HCT116 (cell line): ENCODE measurements around the gene NPAP1. TPM values are rescaled to one million over a fixed set of nuclear protein-coding genes. Genes with fewer than 3 reads are reported as not detected.

Source experiments
- ATAC-seq: fragments of 200-7000 bp; cut with Tn5 transposase; 2 replicates; pipeline ENCODE4 v1.9.1; 2020; ENCODE audit warnings: mild to moderate bottlenecking, moderate library complexity
- BruUV-seq: library from RNA; stranded (reverse); fragments of 400-500 nt; replicated peaks from 2 replicates; lab custom pipeline; 2021; lab: Mats Ljungman, UMichigan
- CTCF ChIA-PET: fragments of 300-600 bp; sonication (Branson Sonifier 250); formaldehyde crosslinking; loops from one replicate; lab custom pipeline; 2021; ENCODE audit warnings: antibody characterized with exemption; lab: Charles Lee
- POLR2A ChIA-PET: fragments of 300-600, 350-600 bp; sonication (Branson Sonifier 250); formaldehyde crosslinking; loops from one replicate; lab custom pipeline; 2021; ENCODE audit warnings: antibody characterized with exemption; lab: Charles Lee
- RAD21 ChIA-PET, 2 experiments: fragments of 300-600 bp; sonication (Branson Sonifier 250); formaldehyde crosslinking; loops; one replicate each; lab custom pipeline; 2023; ENCODE audit warnings: low total read pairs in 2 of 2; ENCODE audit not compliant: uncharacterized antibody in 2 of 2, unreplicated experiment in 2 of 2, low non-redundant PET in 1 of 2; lab: Charles Lee
- DNase-seq: peaks from one replicate; pipeline ENCODE4 v3.0.0-alpha.2; 2010; ENCODE audit warnings: low read depth, low spot score
- H2AFZ ChIP-seq: fragments of 200-600 bp; shearing (Covaris generic), sonication (generic); 2 replicates; pipeline ENCODE4 v1.6.1; 2017; ENCODE audit warnings: low read depth, mixed run types, mixed read lengths, antibody characterized with exemption, low read length; ENCODE audit not compliant: poor library complexity, severe bottlenecking
- H3K27ac ChIP-seq: 2 replicates; pipeline ENCODE4 v1.5.1; 2012; ENCODE audit warnings: low read depth, low read length
- H3K27me3 ChIP-seq: fragments of 200-600 bp; sonication (generic); 2 replicates; pipeline ENCODE4 v1.6.1; 2016; ENCODE audit warnings: mixed run types, low read length, mixed read lengths; ENCODE audit not compliant: insufficient read depth
- H3K36me3 ChIP-seq, 2 experiments: fragments of 200-500 bp in 1 of 2; fragments of 200-600 bp in 1 of 2; sonication (Bioruptor generic) in 1 of 2; sonication (generic) in 1 of 2; 2 replicates each; pipeline versions ENCODE4 v1.5.1 to v1.6.1; 2014 to 2016; ENCODE audit warnings: low read length in 2 of 2, inconsistent platforms in 1 of 2, mixed read lengths in 1 of 2, mixed run types in 1 of 2; ENCODE audit not compliant: insufficient read depth in 2 of 2, control insufficient read depth in 1 of 2
- H3K4me1 ChIP-seq, 2 experiments: fragments of 200-600 bp in 1 of 2; sonication (generic) in 1 of 2; 2 replicates each; pipeline versions ENCODE4 v1.5.1 to v1.6.1; 2012 to 2017; ENCODE audit warnings: low read length in 2 of 2, inconsistent platforms in 1 of 2, mild to moderate bottlenecking in 1 of 2, mixed read lengths in 1 of 2, mixed run types in 1 of 2, moderate library complexity in 1 of 2; ENCODE audit not compliant: insufficient read depth in 2 of 2, control insufficient read depth in 1 of 2
- H3K4me2 ChIP-seq: fragments of 200-600 bp; sonication (generic); 2 replicates; pipeline ENCODE4 v1.6.1; 2017; ENCODE audit warnings: mixed run types, low read length, mixed read lengths
- H3K4me3 ChIP-seq, 2 experiments: fragments of 200-600 bp in 1 of 2; sonication (generic) in 1 of 2; replicated peaks in 1 of 2; 2 replicates each; pipeline ENCODE4 v1.5.1; 2011 to 2016; ENCODE audit warnings: low read length in 2 of 2, control low read depth in 1 of 2, low read depth in 1 of 2, mild to moderate bottlenecking in 1 of 2, mixed read lengths in 1 of 2, mixed run types in 1 of 2
- H3K79me2 ChIP-seq: fragments of 200-600 bp; sonication (generic); 2 replicates; pipeline ENCODE4 v1.6.1; 2017; ENCODE audit warnings: mild to moderate bottlenecking, mixed run types, low read length, moderate library complexity, mixed read lengths; ENCODE audit not compliant: insufficient read depth
- H3K9ac ChIP-seq: fragments of 200-600 bp; sonication (generic); 2 replicates; pipeline ENCODE4 v1.6.1; 2016; ENCODE audit warnings: low read length, mixed read lengths
- H3K9me2 ChIP-seq: fragments of 200-600 bp; sonication (generic), shearing (Covaris generic); 2 replicates; pipeline ENCODE4 v1.6.1; 2017; ENCODE audit warnings: mixed run types, mild to moderate bottlenecking, moderate library complexity; ENCODE audit not compliant: insufficient read depth
- H3K9me3 ChIP-seq, 2 experiments: fragments of 200-500 bp in 1 of 2; fragments of 200-600 bp in 1 of 2; sonication (Bioruptor generic) in 1 of 2; sonication (generic) in 1 of 2; 2 replicates each; pipeline ENCODE4 v1.6.1; 2014 to 2017; ENCODE audit warnings: low read length in 2 of 2, mixed read lengths in 2 of 2, inconsistent platforms in 1 of 2, low read depth in 1 of 2, mild to moderate bottlenecking in 1 of 2, mixed run types in 1 of 2, moderate library complexity in 1 of 2; ENCODE audit not compliant: control insufficient read depth in 1 of 2, insufficient read depth in 1 of 2
- H4K20me1 ChIP-seq: fragments of 200-600 bp; sonication (generic), shearing (Covaris generic); 2 replicates; pipeline ENCODE4 v1.6.1; 2017; ENCODE audit warnings: mixed run types, mild to moderate bottlenecking, moderate library complexity; ENCODE audit not compliant: insufficient read depth
- ATF3 ChIP-seq: IDR thresholded peaks from 2 replicates; pipeline ENCODE4 v1.6.1; 2012
- CBX3 ChIP-seq: IDR thresholded peaks from 2 replicates; pipeline ENCODE4 v1.6.1; 2012; ENCODE audit warnings: low read depth
- CEBPB ChIP-seq: IDR thresholded peaks from 2 replicates; pipeline ENCODE4 v1.6.1; 2012; ENCODE audit warnings: low read depth
- CTCF ChIP-seq, 3 experiments: fragments of 200-600 bp in 1 of 3; sonication (generic) in 1 of 3; IDR thresholded peaks in 2 of 3; conservative IDR thresholded peaks in 1 of 3; 2 replicates each; pipeline ENCODE4 v1.5.1; 2012 to 2017; ENCODE audit warnings: low read depth in 2 of 3, low read length in 2 of 3, antibody characterized with exemption in 1 of 3, borderline replicate concordance in 1 of 3, control low read depth in 1 of 3, mild to moderate bottlenecking in 1 of 3, mixed read lengths in 1 of 3, mixed run types in 1 of 3, moderate library complexity in 1 of 3; ENCODE audit not compliant: insufficient read depth in 1 of 3
- EGR1 ChIP-seq: IDR thresholded peaks from 2 replicates; pipeline ENCODE4 v1.6.1; 2012; ENCODE audit warnings: low read depth
- ELF1 ChIP-seq: IDR thresholded peaks from 2 replicates; pipeline ENCODE4 v1.6.1; 2012; ENCODE audit warnings: low read depth, borderline replicate concordance
- JUND ChIP-seq: IDR thresholded peaks from 2 replicates; pipeline ENCODE4 v1.6.1; 2012
- RAD21 ChIP-seq: IDR thresholded peaks from 2 replicates; pipeline ENCODE4 v1.6.1; 2012; ENCODE audit warnings: low read depth, mild to moderate bottlenecking
- REST ChIP-seq: IDR thresholded peaks from 2 replicates; pipeline ENCODE4 v1.6.1; 2012; ENCODE audit warnings: low read depth
- SIN3A ChIP-seq: IDR thresholded peaks from 2 replicates; pipeline ENCODE4 v1.6.1; 2012; ENCODE audit warnings: low read depth
- YY1 ChIP-seq: IDR thresholded peaks from 2 replicates; pipeline ENCODE4 v1.6.1; 2011; ENCODE audit warnings: low read length, low read depth, moderate library complexity, mild to moderate bottlenecking; ENCODE audit not compliant: insufficient replicate concordance; ENCODE audit errors: extremely low read depth
- ZBTB33 ChIP-seq: IDR thresholded peaks from 2 replicates; pipeline ENCODE4 v1.6.1; 2011; ENCODE audit warnings: mild to moderate bottlenecking, low read length, moderate library complexity; ENCODE audit not compliant: insufficient replicate concordance; ENCODE audit errors: extremely low read depth
- ZFX ChIP-seq: fragments of 450-650 bp; IDR thresholded peaks from 2 replicates; pipeline ENCODE4 v1.6.1; 2017
- ZNF274 ChIP-seq: fragments of 200-500 bp; sonication (Bioruptor generic); IDR thresholded peaks from 2 replicates; pipeline ENCODE4 v1.6.1; 2014; ENCODE audit warnings: mild to moderate bottlenecking, low read depth, low read length, inconsistent platforms
- intact Hi-C: fragments of 100-400 bp; cut with micrococcal nuclease; formaldehyde crosslinking; loops from 2 replicates; pipeline ENCODE4 v1.10.0; 2022
- total RNA-seq: library from RNA; stranded (reverse); gene quantifications from one replicate; pipeline ENCODE4 v1.2.1, GENCODE V29; 2021; ENCODE audit not compliant: unreplicated experiment

NPAP1 gene
- total RNA-seq, 1 experiment from 2014 or later = not detected

GRCh38 chr15:24627443-24627842 is 48.1 kb upstream of the NPAP1 start:
- RAD21 ChIA-PET = no interaction called here
- no peak overlapping the region for H3K27ac ChIP-seq
- intact Hi-C loops = no loop called here
- no peak overlapping the region for H3K9ac ChIP-seq
- DNase-seq = no peak
- no peaks in the 10 kb centered on the region for H3K27me3 ChIP-seq
- H3K9me2 ChIP-seq = no peaks in the 10 kb centered on the region
- no peak overlapping the region for H3K4me2 ChIP-seq
- peaks cover 13 to 24% of the 10 kb centered on the region in 2 experiments; a peak in 2 of 4 replicates for H3K9me3 ChIP-seq
- no peak for ATAC-seq
- POLR2A ChIA-PET = no interaction called here
- H2AFZ ChIP-seq = no peak overlapping the region
- no peaks in the 10 kb centered on the region for H3K79me2 ChIP-seq
- BruUV-seq = no TSS peak
- TF ChIP-seq CBX3 = no peak
- no peak for TF ChIP-seq ATF3
- TF ChIP-seq EGR1 = no peak
- no peak for TF ChIP-seq CTCF (IDR thresholded peaks at IDR 0.05 in 2 of 3, conservative IDR thresholded peaks at IDR 0.05 in 1 of 3; ENCODE audit: borderline replicate concordance in 1 of 3, insufficient read depth in 1 of 3, low read depth in 2 of 3, low read length in 2 of 3)
- TF ChIP-seq ZFX = no peak
- TF ChIP-seq JUND = no peak
- no peak for TF ChIP-seq REST
- no peak for TF ChIP-seq ZNF274
- TF ChIP-seq YY1 = no peak
- TF ChIP-seq SIN3A = no peak
- TF ChIP-seq RAD21 = no peak
- no peak for TF ChIP-seq ELF1
- no peak for TF ChIP-seq ZBTB33
- TF ChIP-seq CEBPB = no peak
- TF ChIP-seq, all 23 proteins: peak for 0
- Histone ChIP-seq H3K36me3 (no peaks in the 10 kb centered on the region), H4K20me1 (no peaks in the 10 kb centered on the region), H3K4me3 (no peak overlapping the region), H3K4me1 (no peaks in the 10 kb centered on the region)
- CTCF ChIA-PET = no interaction called here
